Fibroblast of lung (primary cell): Measurements from ENCODE around the gene EPHA1.

ENCODE experiments used
- EZH2 ChIP-seq: IDR thresholded peaks from 2 replicates; pipeline ENCODE4 v1.5.1; 2012; ENCODE audit warnings: low read length, control low read depth, mild to moderate bottlenecking; ENCODE audit errors: missing control alignments
- TF ChIP-seq, protein P1 (sequence below), 2 donors: IDR thresholded peaks in 1 of 2; conservative IDR thresholded peaks in 1 of 2; 1 replicate in 1 of 2; 2 replicates in 1 of 2; pipeline ENCODE4 v1.5.1; 2011 to 2012; ENCODE audit warnings: low read length in 2 of 2, control low read depth in 1 of 2, inconsistent platforms in 1 of 2, low read depth in 1 of 2, mild to moderate bottlenecking in 1 of 2

DNA sequence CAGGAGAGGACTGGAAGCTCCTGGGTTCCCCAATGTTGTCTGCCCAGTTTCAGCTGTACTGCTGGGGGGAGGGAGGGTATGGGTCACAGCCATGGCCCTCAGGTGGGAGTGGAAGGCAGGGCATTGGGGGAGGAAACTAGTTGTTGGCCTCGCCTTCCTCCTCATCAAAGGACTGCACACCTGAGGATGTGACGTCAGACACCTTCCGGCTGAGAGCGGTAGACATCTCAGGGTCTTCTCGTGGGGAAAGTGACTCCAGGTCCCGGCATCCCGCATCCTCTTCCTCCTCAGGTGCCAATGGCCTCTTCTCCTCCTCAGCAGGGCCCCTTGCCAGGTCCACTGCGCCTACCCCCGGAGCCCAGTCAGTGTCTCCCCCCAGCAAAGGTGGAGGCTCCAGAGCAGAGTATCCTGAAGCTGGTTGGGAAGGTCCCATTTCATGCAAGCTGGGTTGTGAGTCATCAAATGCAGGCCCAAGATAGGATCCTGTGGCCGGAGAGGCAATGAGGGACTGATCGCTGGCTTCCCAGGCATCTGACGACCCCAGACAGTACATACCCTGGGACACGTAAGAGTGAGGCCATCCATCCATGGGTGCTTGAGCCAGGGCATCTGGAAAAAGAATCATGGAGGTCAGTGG is 52.1 kb downstream of the EPHA1 start:
- TF ChIP-seq, protein P1, sequence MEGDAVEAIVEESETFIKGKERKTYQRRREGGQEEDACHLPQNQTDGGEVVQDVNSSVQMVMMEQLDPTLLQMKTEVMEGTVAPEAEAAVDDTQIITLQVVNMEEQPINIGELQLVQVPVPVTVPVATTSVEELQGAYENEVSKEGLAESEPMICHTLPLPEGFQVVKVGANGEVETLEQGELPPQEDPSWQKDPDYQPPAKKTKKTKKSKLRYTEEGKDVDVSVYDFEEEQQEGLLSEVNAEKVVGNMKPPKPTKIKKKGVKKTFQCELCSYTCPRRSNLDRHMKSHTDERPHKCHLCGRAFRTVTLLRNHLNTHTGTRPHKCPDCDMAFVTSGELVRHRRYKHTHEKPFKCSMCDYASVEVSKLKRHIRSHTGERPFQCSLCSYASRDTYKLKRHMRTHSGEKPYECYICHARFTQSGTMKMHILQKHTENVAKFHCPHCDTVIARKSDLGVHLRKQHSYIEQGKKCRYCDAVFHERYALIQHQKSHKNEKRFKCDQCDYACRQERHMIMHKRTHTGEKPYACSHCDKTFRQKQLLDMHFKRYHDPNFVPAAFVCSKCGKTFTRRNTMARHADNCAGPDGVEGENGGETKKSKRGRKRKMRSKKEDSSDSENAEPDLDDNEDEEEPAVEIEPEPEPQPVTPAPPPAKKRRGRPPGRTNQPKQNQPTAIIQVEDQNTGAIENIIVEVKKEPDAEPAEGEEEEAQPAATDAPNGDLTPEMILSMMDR (conservative IDR thresholded peaks at IDR 0.05 in 1 of 2, IDR thresholded peaks at IDR 0.05 in 1 of 2; ENCODE audit: low read depth in 1 of 2, low read length in 2 of 2) = no peak
- TF ChIP-seq EZH2 = no peak
